Esophagus (tissue), 2 donors: Measurements from ENCODE around the gene FBXW8. TPM values are rescaled to one million over a fixed set of nuclear protein-coding genes. Genes with fewer than 3 reads are reported as not detected.

Experiments
- H3K27ac ChIP-seq, 2 donors: one replicate each; pipeline ENCODE4 v1.5.1; 2013; ENCODE audit warnings: low read depth in 2 of 2, mild to moderate bottlenecking in 2 of 2, inconsistent platforms in 1 of 2, low read length in 1 of 2, moderate library complexity in 1 of 2
- H3K27me3 ChIP-seq, 2 donors: one replicate each; pipeline ENCODE4 v1.6.1; 2013; ENCODE audit warnings: low read length in 2 of 2, control low read depth in 1 of 2, mild to moderate bottlenecking in 1 of 2; ENCODE audit not compliant: insufficient read depth in 2 of 2, control insufficient read depth in 1 of 2
- H3K36me3 ChIP-seq, 2 donors: one replicate each; pipeline ENCODE4 v1.6.1; 2013; ENCODE audit warnings: low read length in 1 of 2; ENCODE audit not compliant: control insufficient read depth in 2 of 2, insufficient read depth in 2 of 2
- H3K4me1 ChIP-seq, 2 donors: one replicate each; pipeline ENCODE4 v1.6.1; 2013; ENCODE audit warnings: low read length in 1 of 2; ENCODE audit not compliant: control insufficient read depth in 2 of 2, insufficient read depth in 2 of 2
- H3K4me3 ChIP-seq, 2 donors: one replicate each; pipeline ENCODE4 v1.5.1; 2013; ENCODE audit warnings: low read length in 2 of 2, mild to moderate bottlenecking in 2 of 2, low read depth in 1 of 2, moderate library complexity in 1 of 2
- H3K9me3 ChIP-seq, 2 donors: one replicate each; pipeline ENCODE4 v1.6.1; 2013; ENCODE audit warnings: mild to moderate bottlenecking in 2 of 2, low read depth in 1 of 2, low read length in 1 of 2, moderate library complexity in 1 of 2; ENCODE audit not compliant: control insufficient read depth in 2 of 2, insufficient read depth in 1 of 2
- WGBS, 2 donors: extraction: QIAGEN DNeasy Blood & Tissue Kit; methylation state at CpG; one replicate each; pipeline ENCODE4 v1.1.7; 2013; 5-methylcytosine and 5-hydroxymethylcytosine counted together
- polyA plus RNA-seq, 2 donors: library from polyadenylated mRNA; stranded (reverse); fragments of 200-250 nt; gene quantifications; one replicate each; pipeline ENCODE4 v1.2.3, GENCODE V29; 2013
- donor health status: healthy with polysubstance abuse.
- donor health status: Bipolar disorder and iron deficiency.

FBXW8 gene
- polyA plus RNA-seq, 2 donors: 2.7 to 3.7 TPM

GRCh38 chr12:116933512-116934246 lies 22.9 kb downstream of the FBXW8 start:
- Histone ChIP-seq H3K4me3 (no peak overlapping the region), H3K27me3 (no peaks in the 10 kb centered on the region), H3K9me3 (no peaks in the 10 kb centered on the region), H3K27ac (no peak overlapping the region), H3K4me1 (no peaks in the 10 kb centered on the region), H3K36me3 (no peaks in the 10 kb centered on the region)
- 66 to 75% methylated on average over 3 of the region's 3 CpGs for WGBS, 2 donors

- H3K36me3 ChIP-seq: no peaks in the 10 kb centered on the region
- WGBS, 2 donors: 71 to 73% methylated on average over 4 of the region's 4 CpGs
- no peaks in the 10 kb centered on the region for H3K27me3 ChIP-seq
- H3K27ac ChIP-seq: no peak overlapping the region
- H3K4me1 ChIP-seq: no peaks in the 10 kb centered on the region
- H3K9me3 ChIP-seq: no peaks in the 10 kb centered on the region
- no peak overlapping the region for H3K4me3 ChIP-seq
These were observed 24.4 kb downstream of the FBXW8 start for GRCh38 chr12:116934908-116935705.

GRCh38 chr12:116937640-116938039 lies 26.9 kb downstream of the FBXW8 start:
- H3K36me3 ChIP-seq: no peaks in the 10 kb centered on the region

GRCh38 chr12:116939734-116940133 lies 29.0 kb downstream of the FBXW8 start:
- Histone ChIP-seq H3K9me3 (peaks cover 0 to 2% of the 10 kb centered on the region in 2 donors), H3K4me1 (no peaks in the 10 kb centered on the region), H3K4me3 (no peak overlapping the region), H3K36me3 (no peaks in the 10 kb centered on the region), H3K27me3 (no peaks in the 10 kb centered on the region), H3K27ac (no peak overlapping the region)
- WGBS, 2 donors: 93% methylated on average over 3 of the region's 3 CpGs

More at GRCh38 chr12:116937640-116938039, 26.9 kb downstream of the FBXW8 start:
- Histone ChIP-seq H3K27ac (no peak overlapping the region), H3K4me1 (no peaks in the 10 kb centered on the region), H3K27me3 (no peaks in the 10 kb centered on the region), H3K9me3 (no peaks in the 10 kb centered on the region), H3K4me3 (no peak overlapping the region)
- WGBS, 2 donors: 75 to 78% methylated on average over 1 of the region's 1 CpG

GRCh38 chr12:116941188-116941587 lies 30.4 kb downstream of the FBXW8 start:
- Histone ChIP-seq H3K9me3 (peaks cover 0 to 2% of the 10 kb centered on the region in 2 donors), H3K36me3 (peaks cover 0 to 5% of the 10 kb centered on the region in 2 donors), H3K27me3 (no peaks in the 10 kb centered on the region), H3K4me3 (no peak overlapping the region), H3K27ac (no peak overlapping the region), H3K4me1 (no peaks in the 10 kb centered on the region)
- 97 to 98% methylated on average over 5 of the region's 5 CpGs for WGBS, 2 donors

- Histone ChIP-seq H3K36me3 (peaks cover 7 to 16% of the 10 kb centered on the region in 2 donors), H3K27ac (no peak overlapping the region), H3K27me3 (no peaks in the 10 kb centered on the region), H3K4me1 (no peaks in the 10 kb centered on the region), H3K4me3 (no peak overlapping the region), H3K9me3 (peaks cover 0 to 2% of the 10 kb centered on the region in 2 donors)
- WGBS, 2 donors: 79 to 84% methylated on average over 6 of the region's 6 CpGs
These were observed 32.9 kb downstream of the FBXW8 start for GRCh38 chr12:116943419-116944372.

GRCh38 chr12:116945886-116946550 lies 35.3 kb downstream of the FBXW8 start:
- no peaks in the 10 kb centered on the region for H3K27me3 ChIP-seq
- H3K4me3 ChIP-seq: no peak overlapping the region
- no peak overlapping the region for H3K27ac ChIP-seq
- WGBS, 2 donors: 89 to 94% methylated on average over 9 of the region's 9 CpGs
- no peaks in the 10 kb centered on the region for H3K4me1 ChIP-seq
- peaks cover 0 to 2% of the 10 kb centered on the region in 2 donors for H3K9me3 ChIP-seq
- H3K36me3 ChIP-seq: peaks cover 7 to 20% of the 10 kb centered on the region in 2 donors

GRCh38 chr12:116948298-116948697 lies 37.5 kb downstream of the FBXW8 start:
- Histone ChIP-seq H3K9me3 (peaks cover 0 to 1% of the 10 kb centered on the region in 2 donors), H3K27ac (no peak overlapping the region), H3K36me3 (peaks cover 10 to 20% of the 10 kb centered on the region in 2 donors), H3K27me3 (no peaks in the 10 kb centered on the region), H3K4me3 (no peak overlapping the region), H3K4me1 (no peaks in the 10 kb centered on the region)
- WGBS, 2 donors: 87% methylated on average over 2 of the region's 2 CpGs
